Natural killer cell (primary cell): Measurements from ENCODE around the gene FHOD3. TPM values are rescaled to one million over a fixed set of nuclear protein-coding genes. Genes with fewer than 3 reads are reported as not detected.

ENCODE experiments used
- ATAC-seq, 3 donors: fragments of 150-1000 bp in 2 of 3; fragments of 200-7000 bp in 1 of 3; cut with Tn5 transposase; 1 replicate in 1 of 3; 2 replicates in 2 of 3; pipeline ENCODE4 v1.10.0; 2021; ENCODE audit warnings: mild to moderate bottlenecking in 2 of 3, moderate library complexity in 2 of 3
- DNase-seq, 2 donors: peaks; one replicate each; pipeline versions ENCODE4 v3.0.0 to v3.0.0-alpha.2; 2013 to 2021; ENCODE audit warnings: mixed read lengths in 1 of 2
- H3K27ac ChIP-seq: one replicate; pipeline ENCODE4 v1.5.1; 2013; ENCODE audit warnings: mild to moderate bottlenecking, low read length
- H3K27me3 ChIP-seq: one replicate; pipeline ENCODE4 v1.6.1; 2013; ENCODE audit warnings: low read length; ENCODE audit not compliant: control insufficient read depth, insufficient read depth
- H3K36me3 ChIP-seq: one replicate; pipeline ENCODE4 v1.6.1; 2013; ENCODE audit warnings: low read length; ENCODE audit not compliant: control insufficient read depth, insufficient read depth
- H3K4me1 ChIP-seq: one replicate; pipeline ENCODE4 v1.6.1; 2013; ENCODE audit warnings: low read length; ENCODE audit not compliant: control insufficient read depth, insufficient read depth
- H3K4me3 ChIP-seq: one replicate; pipeline ENCODE4 v1.5.1; 2013; ENCODE audit warnings: low read length
- H3K9me3 ChIP-seq: one replicate; pipeline ENCODE4 v1.6.1; 2013; ENCODE audit warnings: low read length; ENCODE audit not compliant: control insufficient read depth, insufficient read depth
- H3K27ac Mint-ChIP-seq, 2 donors: one replicate each; pipeline ENCODE4 v1.8.0; 2022; ENCODE audit warnings: mild to moderate bottlenecking in 2 of 2, mixed read lengths in 2 of 2, moderate library complexity in 1 of 2
- H3K27me3 Mint-ChIP-seq, 2 donors: one replicate each; pipeline ENCODE4 v1.8.0; 2022; ENCODE audit warnings: low read depth in 2 of 2, mixed read lengths in 2 of 2
- H3K36me3 Mint-ChIP-seq: one replicate; pipeline ENCODE4 v1.8.0; 2022; ENCODE audit warnings: mixed read lengths
- H3K4me1 Mint-ChIP-seq, 2 donors: one replicate each; pipeline ENCODE4 v1.8.0; 2022; ENCODE audit warnings: mixed read lengths in 2 of 2
- H3K4me3 Mint-ChIP-seq: one replicate; pipeline ENCODE4 v1.8.0; 2022; ENCODE audit warnings: mild to moderate bottlenecking, moderate library complexity, mixed read lengths
- H3K9me3 Mint-ChIP-seq, 2 donors: one replicate each; pipeline ENCODE4 v1.8.0; 2022; ENCODE audit warnings: mixed read lengths in 2 of 2
- CTCF ChIP-seq: fragments of 200-600 bp; IDR thresholded peaks from one replicate; pipeline ENCODE4 v1.8.0; 2022; ENCODE audit warnings: antibody characterized with exemption
- WGBS: methylation state at CpG from one replicate; pipeline ENCODE4 v1.1.7; 2013; ENCODE audit warnings: missing lambda C conversion rate; ENCODE audit not compliant: insufficient coverage; 5-methylcytosine and 5-hydroxymethylcytosine counted together
- intact Hi-C: fragments of 100-400 bp; cut with micrococcal nuclease; formaldehyde crosslinking; loops from one replicate; pipeline ENCODE4 v1.14.2; 2022
- total RNA-seq, 4 donors: library from RNA; stranded (reverse); fragments of 120-200 nt in 1 of 4; gene quantifications; one replicate each; pipeline versions ENCODE4 v1.2.3 to v1.2.4, GENCODE V29; 2013 to 2022

The FHOD3 gene
- total RNA-seq, 3 donors from 2014 or later (not counting 1 experiment from before 2014, with no cell fraction given): not detected

GRCh38 chr18:36424741-36425142 is 127.2 kb downstream of the FHOD3 start:
- 89% methylated on average over 4 of the region's 4 CpGs for WGBS
- DNase-seq (no peak), ATAC-seq (no peak)
- Histone ChIP-seq H3K27me3 (no peaks in the 10 kb centered on the region), H3K4me1 (no peaks in the 10 kb centered on the region), H3K4me3 (no peak overlapping the region), H3K27ac (no peak overlapping the region), H3K9me3 (no peaks in the 10 kb centered on the region), H3K36me3 (no peaks in the 10 kb centered on the region)
- Mint-ChIP-seq H3K9me3 (no peaks in the 10 kb centered on the region), H3K27me3 (peaks cover 4 to 23% of the 10 kb centered on the region in 2 donors), H3K4me3 (no peak overlapping the region), H3K36me3 (no peaks in the 10 kb centered on the region), H3K27ac (no peak overlapping the region), H3K4me1 (no peaks in the 10 kb centered on the region)
- intact Hi-C loops: no loop called here
- no peak for TF ChIP-seq CTCF

GRCh38 chr18:36427369-36427768 is 129.9 kb downstream of the FHOD3 start:
- Mint-ChIP-seq H3K36me3 (no peaks in the 10 kb centered on the region), H3K9me3 (no peaks in the 10 kb centered on the region), H3K4me1 (no peaks in the 10 kb centered on the region), H3K4me3 (no peak overlapping the region), H3K27me3 (peaks cover 7 to 23% of the 10 kb centered on the region in 2 donors), H3K27ac (no peak overlapping the region)
- Histone ChIP-seq H3K36me3 (no peaks in the 10 kb centered on the region), H3K27ac (no peak overlapping the region), H3K27me3 (no peaks in the 10 kb centered on the region), H3K4me3 (no peak overlapping the region), H3K9me3 (no peaks in the 10 kb centered on the region), H3K4me1 (no peaks in the 10 kb centered on the region)
- no peak for TF ChIP-seq CTCF
- intact Hi-C loops: no loop called here
- WGBS: 92% methylated on average over 3 of the region's 3 CpGs
- DNase-seq (no peak), ATAC-seq (no peak)

- WGBS: 83% methylated on average over 1 of the region's 2 CpGs
- Histone ChIP-seq H3K4me1 (no peaks in the 10 kb centered on the region), H3K4me3 (no peak overlapping the region), H3K36me3 (no peaks in the 10 kb centered on the region), H3K27me3 (no peaks in the 10 kb centered on the region), H3K27ac (no peak overlapping the region), H3K9me3 (no peaks in the 10 kb centered on the region)
- Mint-ChIP-seq H3K4me1 (no peaks in the 10 kb centered on the region), H3K9me3 (no peaks in the 10 kb centered on the region), H3K4me3 (no peak overlapping the region), H3K27me3 (peaks cover 7 to 23% of the 10 kb centered on the region in 2 donors), H3K27ac (no peak overlapping the region), H3K36me3 (no peaks in the 10 kb centered on the region)
- ATAC-seq (no peak), DNase-seq (no peak)
- intact Hi-C loops: no loop called here
- TF ChIP-seq CTCF: no peak
Observed at GRCh38 chr18:36427831-36428230, 130.3 kb downstream of the FHOD3 start.

- H3K27me3 Mint-ChIP-seq: peaks cover 7 to 23% of the 10 kb centered on the region in 2 donors
- 73% methylated on average over 8 of the region's 8 CpGs for WGBS
- no peak overlapping the region for H3K27ac Mint-ChIP-seq
- intact Hi-C loops: no loop called here
- Histone ChIP-seq H3K36me3 (no peaks in the 10 kb centered on the region), H3K9me3 (no peaks in the 10 kb centered on the region), H3K4me3 (no peak overlapping the region), H3K4me1 (no peaks in the 10 kb centered on the region), H3K27me3 (no peaks in the 10 kb centered on the region), H3K27ac (no peak overlapping the region)
- ATAC-seq (no peak), DNase-seq (no peak)
- H3K4me1 Mint-ChIP-seq: no peaks in the 10 kb centered on the region
- H3K36me3 Mint-ChIP-seq: no peaks in the 10 kb centered on the region
- no peak for TF ChIP-seq CTCF
- no peaks in the 10 kb centered on the region for H3K9me3 Mint-ChIP-seq
- H3K4me3 Mint-ChIP-seq: no peak overlapping the region
Observed at GRCh38 chr18:36428431-36429029, 131.0 kb downstream of the FHOD3 start.
